SHP77 treated with DMSO at 0.1 percent for 48 hours (cell line): ENCODE measurements around the gene ARFGEF2.
A peak's percentile ranks its signal among the peaks of the same experiment; 100 is the strongest.

ENCODE experiments used
- DNase-seq: peaks from one replicate; lab custom pipeline; 2025; lab: John Stamatoyannopoulos, UW

The ARFGEF2 gene

DNA sequence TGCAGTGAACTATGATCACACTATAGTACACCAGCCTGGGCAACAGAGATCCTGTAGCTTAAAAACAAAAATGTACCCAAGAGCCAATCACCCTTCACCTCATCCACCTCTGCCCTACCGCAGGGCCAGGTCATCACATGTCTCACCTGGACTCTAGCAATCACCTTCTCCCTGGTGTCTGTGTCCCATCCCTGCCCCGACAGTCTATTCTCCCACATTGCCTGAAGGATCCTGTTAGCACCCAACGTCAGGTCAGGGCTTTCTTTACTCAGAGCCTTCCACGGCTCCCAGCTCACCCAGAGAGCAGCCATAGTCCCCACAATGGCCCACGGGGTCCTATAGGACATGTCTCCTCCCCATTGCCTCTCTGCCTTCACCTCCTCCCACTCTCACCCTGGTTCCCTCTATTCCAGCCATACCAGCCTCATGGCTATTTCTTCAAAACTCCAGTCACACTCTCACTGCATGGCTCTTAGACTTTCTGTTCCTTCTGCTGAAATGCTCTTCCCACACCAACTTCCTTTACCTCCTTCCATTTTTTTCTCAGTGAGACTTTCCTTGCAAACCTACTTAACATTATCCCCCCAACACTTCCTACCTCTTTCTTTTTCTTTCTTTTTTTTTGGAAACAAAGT is 22.5 kb upstream of the ARFGEF2 start:
- DNase-seq = no peak

DNA sequence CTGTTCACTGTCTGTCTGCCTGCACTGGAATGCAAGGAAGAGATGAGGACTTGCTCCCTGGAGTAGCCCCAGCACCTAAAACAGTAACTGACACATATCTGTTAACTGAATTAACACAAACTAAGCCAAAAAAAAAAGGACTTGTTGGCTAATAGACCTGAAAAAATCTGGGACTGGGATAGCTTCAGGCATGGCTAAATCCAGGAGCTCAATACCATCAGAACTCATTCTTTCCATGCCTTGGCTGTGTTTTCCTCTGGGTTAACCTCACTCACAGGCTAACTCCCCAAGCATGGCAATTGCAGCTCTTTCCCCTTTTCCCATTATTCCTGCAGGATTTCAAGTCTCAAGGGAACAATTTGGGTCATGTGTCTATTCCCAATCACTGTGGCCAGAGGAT is 21.6 kb upstream of the ARFGEF2 start:
- DNase-seq = no peak

DNA sequence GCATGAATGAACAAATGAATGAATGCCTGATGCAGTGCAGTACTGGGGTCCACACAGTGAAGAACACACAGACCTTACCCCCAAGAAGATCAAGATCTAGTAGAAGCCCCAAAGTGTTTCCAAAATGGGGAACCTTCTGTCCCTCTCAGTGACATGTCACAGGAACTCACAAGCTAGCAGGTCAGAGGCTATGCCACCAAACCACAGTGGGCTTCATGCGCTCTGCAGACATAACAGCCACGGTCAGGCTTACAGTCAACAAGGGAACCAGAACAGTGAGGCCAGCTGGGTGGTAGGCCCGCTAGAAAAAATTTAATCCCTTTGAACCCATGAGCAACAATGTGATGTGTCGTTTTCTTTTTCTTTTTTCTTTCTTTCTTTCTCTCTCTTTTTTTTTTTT is 20.2 kb upstream of the ARFGEF2 start:
- DNase-seq = no peak

DNA sequence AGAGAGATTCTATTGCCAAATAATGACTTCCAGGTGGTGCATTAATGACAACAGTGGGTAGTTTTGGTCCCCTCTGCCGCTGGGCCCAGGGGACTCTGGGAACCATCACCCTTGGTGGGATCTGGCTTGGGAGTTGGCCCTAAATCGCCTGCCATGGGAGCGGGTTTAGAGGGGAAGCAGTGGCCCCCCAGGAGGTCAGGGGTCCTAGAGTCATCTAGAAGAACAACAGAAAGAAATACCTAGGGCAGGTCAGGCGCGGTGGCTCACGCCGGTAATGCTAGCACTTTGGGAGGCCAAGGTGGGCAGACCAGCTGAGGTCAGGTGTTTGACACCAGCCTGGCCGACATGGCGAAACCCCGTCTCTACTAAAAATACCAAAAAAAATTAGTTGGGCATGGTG is 17.8 kb upstream of the ARFGEF2 start:
- DNase-seq = no peak

DNA sequence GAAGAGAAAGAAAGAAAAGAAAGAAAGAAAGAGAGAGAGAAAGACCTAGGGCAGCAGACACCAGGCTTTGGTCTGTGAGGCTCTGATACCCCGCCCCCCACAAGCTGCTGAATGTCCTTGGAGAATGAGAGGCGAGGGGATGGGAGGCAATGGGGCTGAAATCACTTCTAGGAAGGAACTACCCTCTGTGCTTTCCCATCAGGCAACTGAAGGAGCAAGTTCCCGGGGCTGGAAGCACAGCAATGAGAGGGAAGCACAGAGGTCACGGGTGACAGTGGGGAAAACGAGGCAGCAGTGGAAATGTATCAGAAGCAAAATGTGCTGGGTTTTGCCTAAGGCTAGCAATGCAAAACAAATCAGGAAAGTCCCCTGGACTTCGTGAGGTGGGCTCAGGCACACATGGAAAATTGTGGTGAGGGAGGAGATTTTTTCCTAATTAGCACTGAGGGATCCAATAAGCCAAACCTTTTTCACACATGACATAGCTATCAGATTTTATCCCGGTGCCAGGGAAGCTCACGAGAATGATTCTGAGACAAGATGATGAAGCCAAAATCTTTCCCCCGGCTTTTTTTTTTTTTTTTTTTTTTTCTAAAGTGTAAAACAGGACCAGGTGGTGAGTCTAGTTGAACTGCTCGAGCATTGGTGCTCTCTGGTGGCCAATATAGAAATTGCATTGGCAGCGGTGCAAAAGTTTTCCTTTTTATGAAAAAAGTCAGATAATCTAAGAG is 16.8 kb upstream of the ARFGEF2 start:
- DNase-seq = peak; percentile 15

DNA sequence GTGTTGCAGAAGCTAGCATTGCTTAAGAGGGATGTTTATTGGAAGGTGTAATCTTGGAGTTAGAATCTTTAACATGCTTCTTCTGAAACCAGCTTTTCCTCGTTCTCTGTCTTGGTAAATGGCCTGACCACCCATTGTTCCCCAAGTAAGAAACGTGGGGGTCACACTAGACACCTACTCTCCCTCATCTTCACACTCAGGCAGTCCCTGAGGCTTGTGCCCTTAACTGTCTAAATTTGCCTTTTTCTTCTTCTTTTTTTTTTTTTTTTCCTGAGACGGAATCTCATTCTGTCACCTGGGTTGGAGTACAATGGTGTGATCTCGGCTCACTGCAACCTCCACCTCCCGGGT is 16.2 kb upstream of the ARFGEF2 start:
- no peak for DNase-seq

DNA sequence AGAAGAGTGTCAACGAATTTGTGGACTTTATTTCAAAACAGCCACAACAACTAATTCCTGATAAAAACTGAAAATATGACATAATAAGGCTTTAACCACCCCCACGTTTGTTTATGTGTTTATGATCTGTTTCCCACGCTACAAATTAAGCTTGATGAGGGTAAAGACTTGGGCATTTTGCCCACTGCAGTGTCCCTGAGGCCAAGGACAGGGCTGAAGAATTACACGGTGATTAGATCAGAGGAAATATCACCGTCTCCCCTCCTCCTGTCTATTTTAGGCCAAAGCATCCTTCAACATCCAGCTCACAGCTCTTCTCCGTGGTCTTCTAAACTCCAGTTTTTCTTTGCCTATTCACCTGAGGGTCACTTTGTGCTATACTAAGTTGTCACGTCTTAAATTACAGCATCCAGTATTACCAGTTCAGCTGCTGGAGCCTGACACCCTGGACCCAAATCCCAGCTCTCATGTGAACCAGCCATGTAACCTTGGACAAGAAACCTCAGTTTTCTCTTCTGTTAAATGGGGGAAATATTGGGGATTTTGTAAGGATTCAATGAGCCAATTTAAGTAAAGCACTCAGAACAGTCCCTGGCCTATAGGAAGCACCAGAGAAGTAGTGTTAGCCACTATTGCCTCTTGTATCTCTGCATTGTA is 15.2 kb upstream of the ARFGEF2 start:
- DNase-seq = no peak

DNA sequence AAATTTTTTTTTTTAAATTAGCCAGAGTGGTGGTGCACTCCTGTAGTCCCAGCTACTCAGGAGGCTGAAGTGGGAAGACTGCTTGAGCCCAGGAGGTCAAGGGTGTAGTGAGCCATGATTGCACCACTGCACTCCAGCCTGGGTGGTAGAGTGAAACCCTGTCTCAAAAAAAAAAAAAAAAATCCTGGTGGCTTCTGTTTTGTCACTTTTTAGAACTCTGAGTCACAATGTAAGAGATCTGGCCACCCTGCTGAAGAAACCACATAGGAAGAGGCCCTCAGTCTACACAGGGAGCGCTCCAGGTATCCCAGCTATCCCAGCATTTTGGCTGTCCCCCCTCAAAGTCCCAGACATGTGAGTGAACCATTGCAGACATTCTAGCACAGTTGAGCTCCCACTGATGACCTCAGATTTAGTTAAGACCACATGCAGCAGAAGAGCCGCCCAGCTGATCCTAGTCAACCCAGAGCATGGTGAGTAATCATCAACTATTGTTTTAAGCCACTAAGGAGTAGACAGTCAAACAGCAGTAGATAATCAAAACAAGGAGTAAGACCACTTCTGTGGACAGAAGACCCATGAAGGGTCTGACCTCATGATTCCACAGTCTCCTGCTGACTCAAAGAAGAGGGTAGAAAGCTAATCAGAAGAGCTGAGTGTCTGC is 12.7 kb upstream of the ARFGEF2 start:
- no peak for DNase-seq

DNA sequence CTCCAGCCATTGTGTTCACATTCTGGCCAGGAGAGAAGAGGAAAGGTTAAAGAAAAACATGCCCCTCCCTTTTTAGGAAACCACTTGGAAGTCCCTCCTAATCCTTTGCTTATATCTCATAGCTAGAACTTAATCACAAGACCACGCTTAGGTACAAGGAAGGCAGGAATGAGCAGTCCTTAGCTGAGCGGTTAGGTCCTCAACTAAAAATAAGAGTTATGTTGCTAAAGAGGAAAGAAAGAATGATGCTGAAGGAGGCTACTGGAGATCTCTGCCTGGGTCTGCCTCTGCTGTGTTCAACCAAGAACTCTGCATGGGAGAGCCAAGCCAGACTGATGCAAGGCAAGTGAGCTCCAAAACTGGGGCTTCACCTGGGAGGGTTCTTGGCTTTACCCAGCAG is 11.6 kb upstream of the ARFGEF2 start:
- no peak for DNase-seq

DNA sequence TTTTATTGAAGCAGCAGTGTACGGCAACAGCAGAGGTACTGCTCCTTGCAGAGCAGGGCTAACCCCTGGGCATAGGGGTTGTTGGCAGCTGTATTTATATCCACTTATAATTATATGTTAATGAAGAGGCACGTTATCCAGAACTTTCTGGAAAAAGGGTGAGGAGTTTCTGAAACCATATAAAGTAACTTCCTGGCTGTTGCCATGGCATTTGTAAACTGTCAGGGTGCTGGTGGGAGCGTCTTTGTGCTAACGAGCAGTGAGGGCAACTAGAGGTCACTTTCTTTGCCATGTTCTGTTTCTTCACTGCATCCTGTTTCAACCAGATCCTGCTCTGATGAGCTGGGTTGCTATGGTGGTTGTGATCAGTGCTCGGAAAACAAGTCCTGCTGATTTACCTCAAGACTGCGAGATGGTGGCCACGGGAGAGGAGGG is 11.1 kb upstream of the ARFGEF2 start:
- DNase-seq = no peak

DNA sequence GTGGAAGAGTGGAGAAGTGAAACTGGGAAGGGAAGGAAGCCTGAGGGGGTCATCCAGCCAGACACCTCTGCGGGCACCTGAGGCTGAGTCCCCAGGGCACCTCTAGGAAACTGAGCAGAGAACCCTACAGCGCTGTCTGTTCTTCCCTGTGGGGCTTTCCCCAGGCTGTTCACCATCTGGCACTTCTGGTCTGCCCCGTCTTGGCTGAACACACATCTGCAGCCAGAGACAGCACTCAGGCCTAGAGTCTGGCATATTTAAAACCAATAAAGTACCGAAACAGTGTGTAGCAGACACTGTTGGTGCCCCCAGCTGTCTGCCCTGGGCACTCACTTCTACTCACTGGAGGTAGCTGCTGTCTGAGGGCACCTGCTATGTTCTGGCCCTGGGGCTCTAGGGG is 9.4 kb upstream of the ARFGEF2 start:
- DNase-seq = no peak

DNA sequence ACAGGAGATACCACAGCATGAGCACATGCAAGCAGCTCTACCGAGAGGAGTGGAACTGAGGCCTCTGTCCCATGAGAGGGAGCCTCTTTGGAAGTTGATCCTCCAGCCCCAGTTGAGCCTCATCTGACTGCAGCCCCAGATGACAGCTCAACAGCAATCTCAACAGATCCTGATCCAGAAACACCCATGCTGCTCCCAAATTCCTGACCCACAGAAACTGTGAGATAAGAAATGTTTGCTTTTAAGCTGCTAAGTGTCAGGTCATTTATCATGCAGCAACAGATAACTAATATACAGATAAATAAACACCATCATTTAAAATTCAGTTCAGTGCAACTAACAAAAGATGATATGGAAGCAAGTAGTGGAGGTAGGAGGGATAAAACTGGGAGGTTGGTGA is 4.8 kb upstream of the ARFGEF2 start:
- no peak for DNase-seq

DNA sequence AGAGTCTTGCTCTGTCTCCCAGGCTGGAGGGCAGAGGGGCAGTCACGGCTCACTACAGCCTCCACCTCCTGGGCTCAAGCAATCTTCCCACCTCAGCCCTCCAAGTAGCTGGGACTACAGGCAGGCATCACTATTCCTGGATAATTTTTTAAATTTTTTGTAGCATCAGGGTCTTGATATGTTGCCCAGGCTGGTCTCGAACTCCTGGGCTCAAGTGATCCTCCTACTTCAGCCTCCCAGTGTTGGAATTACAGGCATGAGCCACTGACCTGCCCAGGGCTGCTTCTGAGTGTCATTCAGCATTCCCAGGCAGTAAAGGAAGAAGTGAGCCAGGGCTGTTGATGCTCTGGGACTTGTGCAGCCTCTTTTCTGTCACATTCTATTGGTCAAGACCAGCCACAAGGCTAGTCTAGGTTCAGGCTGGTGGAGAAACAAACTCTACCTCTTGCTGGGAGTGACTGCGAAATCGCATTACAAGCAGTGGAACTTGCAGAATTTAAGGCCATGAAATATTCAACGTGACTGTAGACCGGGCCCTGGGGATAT is 2.1 kb upstream of the ARFGEF2 start:
- DNase-seq = no peak

DNA sequence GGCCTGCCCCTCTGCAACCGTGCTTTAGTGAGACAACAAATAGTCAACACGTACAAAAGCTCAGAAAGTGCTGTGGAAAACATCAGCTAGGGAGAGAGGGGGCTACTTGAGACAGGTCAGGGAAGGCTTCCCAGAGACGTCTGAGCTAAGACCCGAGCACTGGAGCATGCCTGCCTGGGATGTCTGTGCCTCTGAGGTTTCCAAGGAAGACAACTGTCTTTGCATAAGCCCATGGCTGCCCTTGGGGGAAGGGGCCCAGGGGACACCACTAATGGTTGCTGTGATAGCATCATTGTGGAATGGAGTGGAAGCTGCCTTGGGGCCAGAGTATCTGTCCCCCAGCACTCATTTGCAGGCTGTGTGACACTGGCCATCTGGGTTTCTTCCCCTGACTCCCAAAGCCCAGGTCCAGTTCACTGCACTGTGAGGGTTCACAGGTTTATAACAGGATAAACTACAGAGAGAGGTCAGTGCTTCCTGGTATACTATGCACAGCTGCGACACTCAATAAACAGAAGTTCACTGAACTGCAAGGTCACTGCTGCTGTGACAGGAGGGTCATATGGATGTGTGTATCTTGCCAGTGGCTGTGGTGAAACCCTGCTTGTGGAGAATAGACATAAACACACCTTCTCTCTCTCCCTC is 1.5 kb upstream of the ARFGEF2 start:
- no peak for DNase-seq

DNA sequence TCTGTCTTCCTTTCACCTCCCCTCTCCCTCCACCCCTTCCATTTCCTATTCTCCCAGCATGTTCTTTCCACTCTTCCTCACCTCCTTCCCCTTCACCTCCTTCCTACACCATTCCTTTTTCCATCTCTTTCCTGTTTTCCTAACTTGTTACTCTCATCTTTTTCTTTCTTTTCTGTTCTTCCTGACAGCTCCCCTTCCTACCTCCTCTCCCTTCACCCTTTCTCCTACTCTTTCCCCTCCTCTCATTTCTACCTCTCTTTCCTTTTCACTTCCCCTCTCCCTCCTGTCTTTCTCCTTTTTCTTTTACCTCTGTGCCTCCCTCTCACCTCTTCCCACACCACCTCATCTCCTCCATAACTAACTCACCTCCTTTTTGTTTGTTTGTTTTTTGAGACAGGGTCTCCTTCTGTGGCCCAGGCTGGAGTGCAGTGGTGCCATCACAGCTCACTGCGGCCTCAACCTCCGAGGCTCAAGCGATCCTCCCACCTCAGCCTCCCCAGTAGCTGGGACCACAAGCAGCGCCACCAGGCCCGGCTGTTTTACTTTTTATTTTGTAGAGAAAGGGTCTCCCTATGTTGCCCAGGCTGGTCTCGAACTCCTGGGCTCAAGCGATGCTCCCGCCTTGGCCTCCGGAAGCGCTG is 864 bp upstream of the ARFGEF2 start:
- DNase-seq = no peak

DNA sequence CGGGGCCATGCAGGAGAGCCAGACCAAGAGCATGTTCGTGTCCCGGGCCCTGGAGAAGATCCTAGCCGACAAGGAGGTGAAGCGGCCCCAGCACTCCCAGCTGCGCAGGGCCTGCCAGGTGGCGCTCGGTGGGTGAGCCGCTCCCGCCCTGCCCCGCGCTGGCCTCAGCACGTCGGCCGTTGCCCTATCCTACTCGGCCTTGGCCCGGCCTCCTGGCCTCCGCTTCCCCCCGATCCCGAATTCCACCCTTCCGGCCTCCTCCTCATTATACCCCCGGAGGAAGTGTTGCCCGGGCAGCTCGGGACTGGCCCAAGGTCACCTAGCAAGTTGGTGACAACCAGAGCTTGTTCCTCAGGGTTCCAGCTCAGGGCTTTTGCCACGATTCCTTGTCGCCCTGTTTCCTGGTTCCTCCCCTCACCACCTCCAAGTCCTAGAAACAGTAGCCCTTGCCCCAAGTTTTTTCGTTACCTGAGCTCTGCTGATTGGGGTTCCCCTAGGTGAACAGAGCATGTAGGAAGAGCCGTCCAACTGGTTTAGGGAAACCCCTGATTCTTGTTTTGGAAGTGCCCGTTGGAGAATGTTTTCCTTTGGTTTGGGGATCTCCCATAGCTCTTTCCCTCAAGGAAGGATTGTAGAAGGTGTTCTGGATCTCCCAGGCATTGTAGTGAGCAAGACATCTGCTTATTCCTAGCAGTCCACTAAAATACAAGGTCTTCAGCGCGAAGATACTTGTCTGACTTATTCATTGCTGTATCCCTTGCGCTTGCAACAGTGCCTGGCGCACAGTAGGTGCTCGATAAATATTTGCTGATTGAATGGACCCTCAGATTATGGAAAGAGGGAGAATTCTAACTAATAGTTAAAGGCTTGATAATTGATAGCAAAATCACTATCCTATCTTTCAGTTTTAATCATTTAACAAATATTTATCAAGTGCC is 641 bp downstream of the ARFGEF2 start:
- no peak for DNase-seq

DNA sequence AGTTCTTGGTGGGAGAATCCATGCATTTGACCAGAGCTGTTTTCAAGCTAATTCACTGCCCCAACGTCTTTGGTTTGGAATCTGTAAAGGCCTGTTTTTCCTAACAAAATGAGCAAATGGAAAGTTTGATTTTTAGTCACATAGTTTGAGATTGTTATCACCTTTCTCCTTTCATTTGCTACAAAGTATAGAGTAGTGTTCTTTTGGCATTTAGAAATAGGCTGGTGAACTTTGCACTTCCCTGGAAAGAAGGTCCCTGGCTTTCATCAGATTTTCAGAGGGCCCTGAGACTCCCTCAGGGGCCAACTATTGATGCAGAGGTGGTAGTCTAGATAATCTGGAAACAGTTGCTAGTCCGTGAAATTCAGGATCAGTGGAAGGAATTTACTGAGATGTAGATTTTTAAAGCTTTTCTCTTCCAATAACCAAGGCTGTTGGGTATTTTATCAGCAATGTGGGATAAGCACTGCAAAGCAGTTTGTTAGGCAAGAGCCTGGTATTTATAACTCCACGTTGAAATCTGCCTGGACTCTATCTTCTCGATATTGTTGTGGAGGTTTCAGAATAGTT is 1.7 kb downstream of the ARFGEF2 start:
- no peak for DNase-seq

DNA sequence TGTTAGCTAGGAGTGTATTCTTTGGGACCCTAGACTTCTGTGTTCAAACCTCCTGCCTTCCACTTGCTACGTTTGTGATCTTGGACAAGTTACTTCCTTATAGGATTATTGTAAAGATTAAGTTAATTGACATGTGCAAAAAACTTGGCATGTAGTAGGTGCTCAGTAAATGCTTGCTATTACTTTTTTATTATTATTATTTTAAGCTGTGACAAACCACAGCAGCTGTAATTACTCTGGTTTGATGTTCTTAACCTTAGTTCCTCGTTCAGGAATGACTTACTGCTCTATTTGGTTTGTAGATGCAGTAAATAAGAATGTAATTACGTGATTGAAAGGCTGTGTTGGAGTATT is 3.2 kb downstream of the ARFGEF2 start:
- DNase-seq = no peak

DNA sequence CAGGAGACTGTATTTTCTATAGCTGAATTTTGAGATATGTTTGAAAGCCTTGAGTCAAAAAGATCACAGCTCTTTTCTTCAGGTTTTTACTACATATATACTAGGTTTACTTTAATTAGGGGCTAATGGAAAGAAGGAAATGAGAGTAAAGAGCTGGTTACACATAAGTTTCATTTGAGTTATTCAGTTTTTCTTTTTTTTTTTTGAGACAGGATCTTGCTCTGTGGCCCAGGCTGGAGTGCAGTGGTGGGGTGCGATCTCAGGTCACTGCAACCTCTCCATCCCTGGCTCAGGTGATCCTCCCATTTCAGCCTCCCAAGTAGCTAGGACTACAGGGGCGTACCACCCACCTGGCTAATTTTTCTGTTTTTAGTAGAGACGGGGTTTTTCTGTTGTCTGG is 4.8 kb downstream of the ARFGEF2 start:
- DNase-seq = no peak

DNA sequence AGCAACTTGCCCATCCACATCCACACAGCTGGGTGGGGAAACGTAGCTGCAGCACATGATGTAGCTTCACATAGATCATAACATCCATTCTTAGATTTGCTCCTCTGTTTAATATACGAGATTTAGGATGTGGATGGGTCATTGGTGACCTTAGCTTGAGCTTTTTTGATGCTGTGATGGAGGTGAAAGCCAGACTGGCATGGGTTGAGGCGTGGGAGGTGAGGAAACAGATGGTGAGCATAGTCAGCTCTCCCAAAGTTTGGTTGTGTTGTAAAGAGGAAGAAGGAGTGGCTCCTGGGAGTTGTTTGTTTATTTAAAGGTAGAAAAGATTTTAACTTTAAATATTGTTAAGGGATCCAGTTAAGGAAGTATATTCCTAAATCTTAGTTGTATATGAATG is 5.3 kb downstream of the ARFGEF2 start:
- DNase-seq = no peak
